GM12878 (cell line): ENCODE data around the gene MAIP1. TPM values are rescaled to one million over a fixed set of nuclear protein-coding genes. Genes with fewer than 3 reads are reported as not detected.

Experiments used
- ATAC-seq: fragments of 200-7000 bp; cut with Tn5 transposase; 3 replicates; pipeline ENCODE4 v1.9.1; 2020; ENCODE audit warnings: mild to moderate bottlenecking, moderate library complexity
- BruUV-seq: library from RNA; stranded (reverse); fragments of 400-500 nt; replicated peaks from 2 replicates; lab custom pipeline; 2021; lab: Mats Ljungman, UMichigan
- CTCF ChIA-PET: fragments of 300-600 bp; sonication (Branson Sonifier 250); formaldehyde crosslinking; extraction: SDS; loops from one replicate; lab custom pipeline; 2021; ENCODE audit warnings: inconsistent platforms; lab: Yijun Ruan, JAX
- POLR2A ChIA-PET: fragments of 350-600 bp; formaldehyde crosslinking; extraction: SDS; loops from one replicate; lab custom pipeline; 2021; ENCODE audit warnings: inconsistent platforms; lab: Charles Lee
- RAD21 ChIA-PET: fragments of 300-600 bp; sonication (Branson Sonifier 250); formaldehyde crosslinking; loops from one replicate; lab custom pipeline; 2023; ENCODE audit warnings: antibody characterized with exemption; ENCODE audit not compliant: unreplicated experiment; lab: Charles Lee
- SMC1A ChIA-PET: fragments of 300-600 bp; sonication (Branson Sonifier 250); formaldehyde crosslinking; loops from one replicate; lab custom pipeline; 2023; ENCODE audit not compliant: unreplicated experiment, uncharacterized antibody; lab: Charles Lee
- DNase-seq: peaks from one replicate; pipeline ENCODE4 v3.0.0-alpha.2; 2011; ENCODE audit warnings: low read depth, low spot score
- FAIRE-seq: peaks from 3 replicates; lab custom pipeline; 2011; peaks lifted over from hg19 to GRCh38; lab: Jason Lieb, UNC
- H2AFZ ChIP-seq: 2 replicates; pipeline ENCODE4 v1.6.0; 2011; ENCODE audit warnings: low read depth, low read length, control low read depth; ENCODE audit not compliant: control insufficient read depth
- H3K27ac ChIP-seq: 2 replicates; pipeline ENCODE4 v1.5.1; 2011; ENCODE audit warnings: control low read depth; ENCODE audit not compliant: control insufficient read depth, insufficient read depth
- H3K27me3 ChIP-seq, 2 experiments: replicated peaks in 1 of 2; 2 replicates each; pipeline versions ENCODE4 v1.6.0 to v1.6.1; 2011; ENCODE audit warnings: low read length in 1 of 2; ENCODE audit not compliant: control insufficient read depth in 2 of 2, insufficient read depth in 2 of 2
- H3K36me3 ChIP-seq, 2 experiments: 2 replicates each; pipeline ENCODE4 v1.5.1; 2011; ENCODE audit warnings: low read length in 1 of 2; ENCODE audit not compliant: control insufficient read depth in 2 of 2, insufficient read depth in 2 of 2
- H3K4me1 ChIP-seq: 2 replicates; pipeline ENCODE4 v1.6.1; 2011; ENCODE audit warnings: mild to moderate bottlenecking, low read length, moderate library complexity, mixed read lengths; ENCODE audit not compliant: control insufficient read depth, insufficient read depth
- H3K4me2 ChIP-seq: 2 replicates; pipeline ENCODE4 v1.6.0; 2011; ENCODE audit warnings: control low read depth; ENCODE audit not compliant: control insufficient read depth, insufficient read depth
- H3K4me3 ChIP-seq: fragments of 200-600 bp; sonication (generic); 2 replicates; pipeline ENCODE4 v1.5.1; 2016
- H3K79me2 ChIP-seq: 2 replicates; pipeline ENCODE4 v1.6.0; 2011; ENCODE audit warnings: low read length; ENCODE audit not compliant: control insufficient read depth, insufficient read depth
- H3K9ac ChIP-seq: 2 replicates; pipeline ENCODE4 v1.8.0; 2011; ENCODE audit warnings: low read length, control low read depth, mixed read lengths; ENCODE audit not compliant: control insufficient read depth, insufficient read depth
- H3K9me3 ChIP-seq: replicated peaks from 3 replicates; pipeline ENCODE4 v1.5.1; 2011; ENCODE audit warnings: mild to moderate bottlenecking, low read length; ENCODE audit not compliant: control insufficient read depth, insufficient read depth
- H4K20me1 ChIP-seq: 2 replicates; pipeline ENCODE4 v1.6.0; 2011; ENCODE audit not compliant: control insufficient read depth, insufficient read depth
- CUX1 ChIP-seq: IDR thresholded peaks from 2 replicates; pipeline ENCODE4 v1.6.1; 2012; ENCODE audit warnings: improper control_type of control experiment, low read depth, low read length; ENCODE audit not compliant: insufficient replicate concordance
- JUND ChIP-seq: IDR thresholded peaks from 2 replicates; pipeline ENCODE4 v1.6.1; 2012; ENCODE audit warnings: low read depth, mild to moderate bottlenecking, low read length, improper control_type of control experiment, moderate library complexity
- RFX5 ChIP-seq: IDR thresholded peaks from 2 replicates; pipeline ENCODE4 v1.6.1; 2011; ENCODE audit warnings: low read depth, low read length, improper control_type of control experiment
- SIN3A ChIP-seq: IDR thresholded peaks from 2 replicates; pipeline ENCODE4 v1.6.1; 2012; ENCODE audit warnings: low read depth, low read length, improper control_type of control experiment
- SIX5 ChIP-seq: IDR thresholded peaks from 2 replicates; pipeline ENCODE4 v1.6.1; 2011; ENCODE audit warnings: mild to moderate bottlenecking, low read depth, low read length, moderate library complexity; ENCODE audit not compliant: severe bottlenecking
- ZZZ3 ChIP-seq: IDR thresholded peaks from 2 replicates; pipeline ENCODE4 v1.6.1; 2011; ENCODE audit warnings: low read depth; ENCODE audit not compliant: control insufficient read depth, insufficient read length
- WGBS: methylation state at CpG from one replicate; pipeline ENCODE4 v1.1.6; 2016; ENCODE audit warnings: low lambda C conversion rate; ENCODE audit not compliant: insufficient replicate concordance, insufficient coverage; ENCODE audit errors: missing lambda C conversion rate; 5-methylcytosine and 5-hydroxymethylcytosine counted together
- in situ Hi-C: fragments of 300-500 bp; cut with MboI; formaldehyde crosslinking; loops from 9 replicates; pipeline ENCODE4 v1.14.3; 2018; ENCODE audit warnings: mixed read lengths
- intact Hi-C: fragments of 100-400 bp; cut with micrococcal nuclease; formaldehyde crosslinking; loops from one replicate; pipeline ENCODE4 v1.14.2; 2022; ENCODE audit not compliant: unreplicated experiment
- polyA plus RNA-seq, 11 experiments: library from polyadenylated mRNA; depleted of rRNA in 4 of 11; unstranded in 6 of 11; stranded (reverse) in 5 of 11; fragments of >200 nt; fragmentation: Nextera tagmentation in 4 of 11; fragmentation: Illumina TruSeq in 1 of 11; extraction: Ambion mirVana in 4 of 11; extraction: Trizol in 1 of 11; gene quantifications; 1 replicate in 1 of 11; 2 replicates in 10 of 11; pipeline versions ENCODE4 v1.2.1 to v1.2.3, GENCODE V29; 2011 to 2016; ENCODE audit warnings: inconsistent platforms in 2 of 11, missing spikeins in 2 of 11, low read depth in 1 of 11
- total RNA-seq, 4 experiments: library from RNA; depleted of rRNA in 3 of 4; stranded (reverse); fragments of >200 nt in 3 of 4; fragmentation: Illumina TruSeq in 1 of 4; extraction: Trizol in 1 of 4; gene quantifications; 2 replicates each; pipeline versions ENCODE4 v1.2.1 to v1.2.3, GENCODE V29; 2013 to 2021
- TF ChIP-seq, protein P1 (sequence below): fragments of 450-650 bp; IDR thresholded peaks from 2 replicates; pipeline ENCODE4 v1.6.1; 2018; ENCODE audit warnings: mild to moderate bottlenecking, low read depth, moderate library complexity; ENCODE audit not compliant: partially characterized antibody
- TF ChIP-seq, protein P2 (sequence below): fragments of 450-650 bp; IDR thresholded peaks from 2 replicates; pipeline ENCODE4 v1.6.1; 2017; ENCODE audit warnings: antibody characterized with exemption, mild to moderate bottlenecking, moderate library complexity
- TF ChIP-seq, protein P3 (sequence below): fragments of 450-650 bp; conservative IDR thresholded peaks from 2 replicates; pipeline ENCODE4 v1.6.1; 2017; ENCODE audit warnings: mild to moderate bottlenecking, moderate library complexity

MAIP1 gene
- total and polyA plus RNA-seq, 10 of the 15 experiments (the other 5 are each of a cell fraction or from before 2014, with no cell fraction given): 5.4 to 41.4 (median 25.4) TPM

GRCh38 chr2:199987586-199987985 is 32.2 kb downstream of the MAIP1 start (continued):
- no peak for TF ChIP-seq RFX5
- TF ChIP-seq, protein P1, sequence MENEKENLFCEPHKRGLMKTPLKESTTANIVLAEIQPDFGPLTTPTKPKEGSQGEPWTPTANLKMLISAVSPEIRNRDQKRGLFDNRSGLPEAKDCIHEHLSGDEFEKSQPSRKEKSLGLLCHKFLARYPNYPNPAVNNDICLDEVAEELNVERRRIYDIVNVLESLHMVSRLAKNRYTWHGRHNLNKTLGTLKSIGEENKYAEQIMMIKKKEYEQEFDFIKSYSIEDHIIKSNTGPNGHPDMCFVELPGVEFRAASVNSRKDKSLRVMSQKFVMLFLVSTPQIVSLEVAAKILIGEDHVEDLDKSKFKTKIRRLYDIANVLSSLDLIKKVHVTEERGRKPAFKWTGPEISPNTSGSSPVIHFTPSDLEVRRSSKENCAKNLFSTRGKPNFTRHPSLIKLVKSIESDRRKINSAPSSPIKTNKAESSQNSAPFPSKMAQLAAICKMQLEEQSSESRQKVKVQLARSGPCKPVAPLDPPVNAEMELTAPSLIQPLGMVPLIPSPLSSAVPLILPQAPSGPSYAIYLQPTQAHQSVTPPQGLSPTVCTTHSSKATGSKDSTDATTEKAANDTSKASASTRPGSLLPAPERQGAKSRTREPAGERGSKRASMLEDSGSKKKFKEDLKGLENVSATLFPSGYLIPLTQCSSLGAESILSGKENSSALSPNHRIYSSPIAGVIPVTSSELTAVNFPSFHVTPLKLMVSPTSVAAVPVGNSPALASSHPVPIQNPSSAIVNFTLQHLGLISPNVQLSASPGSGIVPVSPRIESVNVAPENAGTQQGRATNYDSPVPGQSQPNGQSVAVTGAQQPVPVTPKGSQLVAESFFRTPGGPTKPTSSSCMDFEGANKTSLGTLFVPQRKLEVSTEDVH: no peak
- no peak for TF ChIP-seq SIN3A
- no peak for TF ChIP-seq SIX5
- TF ChIP-seq JUND: no peak
- TF ChIP-seq, protein P2, sequence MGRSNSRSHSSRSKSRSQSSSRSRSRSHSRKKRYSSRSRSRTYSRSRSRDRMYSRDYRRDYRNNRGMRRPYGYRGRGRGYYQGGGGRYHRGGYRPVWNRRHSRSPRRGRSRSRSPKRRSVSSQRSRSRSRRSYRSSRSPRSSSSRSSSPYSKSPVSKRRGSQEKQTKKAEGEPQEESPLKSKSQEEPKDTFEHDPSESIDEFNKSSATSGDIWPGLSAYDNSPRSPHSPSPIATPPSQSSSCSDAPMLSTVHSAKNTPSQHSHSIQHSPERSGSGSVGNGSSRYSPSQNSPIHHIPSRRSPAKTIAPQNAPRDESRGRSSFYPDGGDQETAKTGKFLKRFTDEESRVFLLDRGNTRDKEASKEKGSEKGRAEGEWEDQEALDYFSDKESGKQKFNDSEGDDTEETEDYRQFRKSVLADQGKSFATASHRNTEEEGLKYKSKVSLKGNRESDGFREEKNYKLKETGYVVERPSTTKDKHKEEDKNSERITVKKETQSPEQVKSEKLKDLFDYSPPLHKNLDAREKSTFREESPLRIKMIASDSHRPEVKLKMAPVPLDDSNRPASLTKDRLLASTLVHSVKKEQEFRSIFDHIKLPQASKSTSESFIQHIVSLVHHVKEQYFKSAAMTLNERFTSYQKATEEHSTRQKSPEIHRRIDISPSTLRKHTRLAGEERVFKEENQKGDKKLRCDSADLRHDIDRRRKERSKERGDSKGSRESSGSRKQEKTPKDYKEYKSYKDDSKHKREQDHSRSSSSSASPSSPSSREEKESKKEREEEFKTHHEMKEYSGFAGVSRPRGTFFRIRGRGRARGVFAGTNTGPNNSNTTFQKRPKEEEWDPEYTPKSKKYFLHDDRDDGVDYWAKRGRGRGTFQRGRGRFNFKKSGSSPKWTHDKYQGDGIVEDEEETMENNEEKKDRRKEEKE: no peak
- TF ChIP-seq, all 136 proteins: peak for 0

GRCh38 chr2:199988151-199988550 is 32.8 kb downstream of the MAIP1 start:
- H2AFZ ChIP-seq: peak overlapping the region; percentile 15; the same call in 1 of the 2 replicates
- POLR2A ChIA-PET: no interaction called here
- H3K4me2 ChIP-seq: no peak overlapping the region
- H3K4me1 ChIP-seq: no peaks in the 10 kb centered on the region
- SMC1A ChIA-PET: interaction anchor here (0.6 kb wide), 1 partner anchor 482 kb away, joined by 3 read pairs; no protein-coding TSS in a partner anchor
- in situ Hi-C loops (no loop called here), intact Hi-C loops (no loop called here)
- no peaks in the 10 kb centered on the region for H3K79me2 ChIP-seq
- no peak overlapping the region for H3K27ac ChIP-seq
- WGBS: 22% methylated on average over 7 of the region's 7 CpGs
- H3K9me3 ChIP-seq: no peaks in the 10 kb centered on the region
- no peaks in the 10 kb centered on the region for H3K27me3 ChIP-seq
- no peak overlapping the region for H3K4me3 ChIP-seq
- RAD21 ChIA-PET: interaction anchor here (1.1 kb wide), 1 partner anchor 484 kb away, joined by 3 read pairs; no protein-coding TSS in a partner anchor
- DNase-seq: no peak
- ATAC-seq: no peak
- TF ChIP-seq, protein P3, sequence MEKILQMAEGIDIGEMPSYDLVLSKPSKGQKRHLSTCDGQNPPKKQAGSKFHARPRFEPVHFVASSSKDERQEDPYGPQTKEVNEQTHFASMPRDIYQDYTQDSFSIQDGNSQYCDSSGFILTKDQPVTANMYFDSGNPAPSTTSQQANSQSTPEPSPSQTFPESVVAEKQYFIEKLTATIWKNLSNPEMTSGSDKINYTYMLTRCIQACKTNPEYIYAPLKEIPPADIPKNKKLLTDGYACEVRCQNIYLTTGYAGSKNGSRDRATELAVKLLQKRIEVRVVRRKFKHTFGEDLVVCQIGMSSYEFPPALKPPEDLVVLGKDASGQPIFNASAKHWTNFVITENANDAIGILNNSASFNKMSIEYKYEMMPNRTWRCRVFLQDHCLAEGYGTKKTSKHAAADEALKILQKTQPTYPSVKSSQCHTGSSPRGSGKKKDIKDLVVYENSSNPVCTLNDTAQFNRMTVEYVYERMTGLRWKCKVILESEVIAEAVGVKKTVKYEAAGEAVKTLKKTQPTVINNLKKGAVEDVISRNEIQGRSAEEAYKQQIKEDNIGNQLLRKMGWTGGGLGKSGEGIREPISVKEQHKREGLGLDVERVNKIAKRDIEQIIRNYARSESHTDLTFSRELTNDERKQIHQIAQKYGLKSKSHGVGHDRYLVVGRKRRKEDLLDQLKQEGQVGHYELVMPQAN: no peak
- TF ChIP-seq ZZZ3 (no peak), CUX1 (no peak)
- BruUV-seq: no TSS peak
- H3K9ac ChIP-seq: no peak overlapping the region
- H4K20me1 ChIP-seq: no peaks in the 10 kb centered on the region
- H3K36me3 ChIP-seq: no peaks in the 10 kb centered on the region
- CTCF ChIA-PET: interaction anchor here (7.3 kb wide), 1 partner anchor 494 kb away, joined by 97 read pairs; no protein-coding TSS in a partner anchor
- no peak for FAIRE-seq
